PFSK-1 (cell line): Measurements from ENCODE around the gene PAQR7.
A peak's percentile ranks its signal among the peaks of the same experiment; 100 is the strongest.

Source experiments
- FOXP2 ChIP-seq: optimal IDR thresholded peaks from 2 replicates; pipeline ENCODE3; 2011; ENCODE audit warnings: borderline replicate concordance, control low read depth, inconsistent platforms; ENCODE audit not compliant: insufficient read depth; ENCODE audit errors: extremely low read length, extremely low read depth
- POLR2AphosphoS5 ChIP-seq: IDR thresholded peaks from 2 replicates; pipeline ENCODE4 v1.6.1; 2012; ENCODE audit warnings: low read depth, mild to moderate bottlenecking, control low read depth, low read length, moderate library complexity
- REST ChIP-seq, 2 experiments: IDR thresholded peaks; 2 replicates each; pipeline versions ENCODE4 v1.6.1 to v1.8.0; 2011 to 2012; ENCODE audit warnings: low read depth in 2 of 2, low read length in 2 of 2, control low read depth in 1 of 2, inconsistent platforms in 1 of 2, mild to moderate bottlenecking in 1 of 2, moderate library complexity in 1 of 2; ENCODE audit not compliant: insufficient read depth in 1 of 2
- SIN3A ChIP-seq: IDR thresholded peaks from 2 replicates; pipeline ENCODE4 v1.6.1; 2012; ENCODE audit warnings: mild to moderate bottlenecking, low read length, moderate library complexity, borderline replicate concordance; ENCODE audit not compliant: insufficient read depth
- TAF1 ChIP-seq: IDR thresholded peaks from 2 replicates; pipeline ENCODE4 v1.6.1; 2012; ENCODE audit warnings: low read length, control low read depth, borderline replicate concordance; ENCODE audit not compliant: insufficient read depth

PAQR7 gene

GRCh38 chr1:25902462-25902861, 27.0 kb upstream of the PAQR7 start:
- TF ChIP-seq SIN3A = no peak
- TF ChIP-seq REST (IDR thresholded peaks at IDR 0.05; ENCODE audit: insufficient read depth in 1 of 2, low read depth in 2 of 2, low read length in 2 of 2) = no peak
- no peak for TF ChIP-seq POLR2AphosphoS5
- TF ChIP-seq FOXP2 = no peak
- TF ChIP-seq TAF1 = no peak

GRCh38 chr1:25900219-25900618, 24.7 kb upstream of the PAQR7 start:
- TF ChIP-seq REST (IDR thresholded peaks at IDR 0.05; ENCODE audit: insufficient read depth in 1 of 2, low read depth in 2 of 2, low read length in 2 of 2) (no peak), FOXP2 (no peak), SIN3A (no peak), TAF1 (no peak), POLR2AphosphoS5 (no peak)

- TF ChIP-seq REST (IDR thresholded peaks at IDR 0.05; ENCODE audit: insufficient read depth in 1 of 2, low read depth in 2 of 2, low read length in 2 of 2) = no peak
- TF ChIP-seq SIN3A = no peak
- TF ChIP-seq POLR2AphosphoS5 = no peak
- TF ChIP-seq FOXP2 = no peak
- no peak for TF ChIP-seq TAF1
Measured at GRCh38 chr1:25899792-25900191, 24.3 kb upstream of the PAQR7 start.

- TF ChIP-seq POLR2AphosphoS5 = 0 out of 2 replicates have a peak, but pooled peaks have one; percentile 25
- no peak for TF ChIP-seq FOXP2
Measured at GRCh38 chr1:25898223-25899015, 22.9 kb upstream of the PAQR7 start.

- TF ChIP-seq SIN3A = no peak
- TF ChIP-seq TAF1 = no peak
- TF ChIP-seq POLR2AphosphoS5 = no peak
- no peak for TF ChIP-seq REST (IDR thresholded peaks at IDR 0.05; ENCODE audit: insufficient read depth in 1 of 2, low read depth in 2 of 2, low read length in 2 of 2)
- TF ChIP-seq FOXP2 = no peak
Measured at GRCh38 chr1:25897754-25898153, 22.2 kb upstream of the PAQR7 start.
